Pulmonary artery endothelial cell (primary cell): ENCODE data around the gene SLC45A2. TPM values are rescaled to one million over a fixed set of nuclear protein-coding genes. Genes with fewer than 3 reads are reported as not detected.
"Not testable (repeated sequence)": the region's sequence is repeated elsewhere in the genome, so short reads cannot be mapped to it uniquely, and the experiment has no call there.

ENCODE experiments used
- DNase-seq: peaks from one replicate; pipeline ENCODE4 v3.0.0-alpha.2; 2011; ENCODE audit warnings: low read depth, low spot score
- total RNA-seq: library from RNA; depleted of rRNA; stranded (reverse); fragments of >200 nt; gene quantifications from 2 replicates; pipeline ENCODE4 v1.2.3, GENCODE V29; 2014

The SLC45A2 gene
- total RNA-seq, 1 donor from 2014 or later, result 0.13 TPM

- no peak for DNase-seq
Measured at GRCh38 chr5:33929925-33930690, 54.4 kb downstream of the SLC45A2 start.

DNA sequence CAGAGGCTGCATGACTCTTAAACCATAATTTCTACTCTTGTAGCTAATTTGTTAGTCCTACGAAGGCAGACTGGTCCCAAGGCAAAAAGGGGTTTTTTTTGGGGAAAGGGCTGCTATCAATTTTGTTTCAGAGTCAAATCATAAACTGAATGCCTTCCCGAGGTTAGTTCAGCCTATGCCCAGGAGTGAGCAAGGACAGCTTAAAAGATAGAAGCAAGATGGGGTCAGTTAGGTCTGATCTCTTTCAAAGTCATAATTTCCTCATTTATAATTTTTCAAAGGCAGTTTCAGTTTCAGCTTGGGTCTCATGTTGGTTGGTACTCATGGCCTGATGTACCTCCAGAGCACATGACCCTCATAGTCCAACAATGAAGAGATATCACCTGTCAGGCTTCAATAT lies 56.2 kb downstream of the SLC45A2 start:
- no peak for DNase-seq

DNA sequence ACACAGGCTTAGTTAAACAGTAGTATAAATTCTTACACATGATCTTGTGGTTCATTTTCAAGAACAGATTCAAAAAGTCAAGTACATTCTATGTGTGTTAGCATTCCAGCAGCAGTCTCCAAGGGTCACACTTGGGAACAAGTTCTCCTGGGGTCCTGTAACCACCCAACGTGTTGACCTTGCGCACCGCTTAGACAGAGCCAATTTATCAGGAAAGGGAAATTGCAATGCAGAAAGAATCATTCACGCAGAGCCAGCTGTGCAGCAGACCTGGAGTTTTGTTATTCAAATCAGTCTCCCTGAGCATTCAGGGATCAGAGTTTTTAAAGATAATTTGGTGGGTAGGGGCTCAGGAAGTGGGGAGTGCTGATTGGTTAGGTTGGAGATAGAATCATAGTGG lies 56.8 kb downstream of the SLC45A2 start:
- no peak for DNase-seq

DNA sequence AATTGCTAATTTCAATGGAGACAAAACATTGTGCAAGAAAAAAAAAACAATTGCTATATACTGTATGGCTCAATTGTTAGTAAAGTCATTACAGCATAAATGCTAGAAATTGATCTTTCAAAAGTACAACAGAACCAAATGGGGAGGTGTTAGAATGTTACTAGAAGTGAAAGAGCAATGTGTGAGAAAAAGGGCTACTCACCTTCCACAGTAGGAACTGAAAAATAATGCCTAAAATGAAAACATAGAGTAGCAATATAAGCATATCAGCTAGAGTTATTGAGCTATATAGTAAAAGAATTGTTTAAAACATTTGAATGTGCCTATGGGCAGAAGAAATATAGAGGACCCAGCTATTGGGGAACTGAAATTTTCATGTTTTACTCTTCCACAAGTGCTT lies 59.2 kb downstream of the SLC45A2 start:
- no peak for DNase-seq

- no peak for DNase-seq
Measured at GRCh38 chr5:33921002-33921401, 63.5 kb downstream of the SLC45A2 start.

DNA sequence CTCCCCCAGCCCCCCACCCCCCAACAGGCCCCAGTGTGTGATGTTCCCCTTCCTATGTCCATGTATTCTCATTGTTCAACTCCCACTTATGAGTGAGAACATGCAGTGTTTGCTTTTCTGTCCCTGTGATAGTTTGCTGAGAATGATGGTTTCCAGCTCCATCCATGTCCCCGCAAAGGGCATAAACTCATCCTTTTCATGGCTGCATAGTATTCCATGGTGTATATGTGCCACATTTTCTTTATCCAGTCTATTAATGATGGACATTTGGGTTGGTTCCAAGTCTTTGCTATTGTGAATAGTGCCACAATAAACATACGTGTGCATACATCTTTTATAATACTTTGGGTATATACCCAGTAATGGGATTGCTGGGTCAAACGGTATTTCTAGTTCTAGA lies 69.6 kb downstream of the SLC45A2 start:
- DNase-seq, result not testable (repeated sequence)

- not testable (repeated sequence) for DNase-seq
Measured at GRCh38 chr5:33906248-33906647, 78.2 kb downstream of the SLC45A2 start.

DNA sequence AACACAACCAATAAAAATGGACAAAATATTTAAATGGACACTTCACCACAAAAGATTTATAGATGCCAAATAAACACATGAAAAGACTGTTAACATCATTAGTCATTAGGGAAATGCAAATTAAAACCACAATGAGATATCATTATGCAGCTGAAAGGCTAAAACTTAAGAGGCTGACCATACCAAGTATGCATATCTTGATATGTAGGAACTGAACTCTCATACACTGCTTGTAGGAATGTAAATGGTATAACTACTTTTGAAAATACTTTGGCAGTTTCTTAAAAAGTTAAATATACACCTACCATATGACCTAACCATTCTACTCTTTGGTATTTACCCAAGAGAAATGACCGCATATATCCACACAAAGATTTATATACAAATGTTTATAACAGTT lies 79.1 kb downstream of the SLC45A2 start:
- DNase-seq, result no peak

DNA sequence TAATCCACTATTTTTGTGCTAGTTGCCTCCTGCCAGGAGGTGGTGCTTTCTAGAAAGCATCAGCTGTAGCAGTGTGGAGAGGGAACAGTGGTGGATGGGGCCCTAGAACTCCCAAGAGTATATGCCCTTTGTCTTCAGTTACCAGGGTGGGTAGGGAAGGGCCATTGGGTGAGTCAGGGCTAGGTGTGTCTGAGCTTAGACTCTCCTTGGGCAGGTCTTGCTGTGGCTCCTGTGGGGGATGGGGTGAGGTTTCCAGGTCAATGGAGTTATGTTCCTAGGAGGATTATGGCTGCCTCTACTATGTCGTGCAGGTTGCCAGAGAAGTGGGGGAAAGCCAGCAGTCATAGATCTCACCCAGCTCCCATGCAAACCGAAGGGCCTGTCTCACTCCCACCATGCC lies 81.4 kb downstream of the SLC45A2 start:
- DNase-seq, result no peak

DNA sequence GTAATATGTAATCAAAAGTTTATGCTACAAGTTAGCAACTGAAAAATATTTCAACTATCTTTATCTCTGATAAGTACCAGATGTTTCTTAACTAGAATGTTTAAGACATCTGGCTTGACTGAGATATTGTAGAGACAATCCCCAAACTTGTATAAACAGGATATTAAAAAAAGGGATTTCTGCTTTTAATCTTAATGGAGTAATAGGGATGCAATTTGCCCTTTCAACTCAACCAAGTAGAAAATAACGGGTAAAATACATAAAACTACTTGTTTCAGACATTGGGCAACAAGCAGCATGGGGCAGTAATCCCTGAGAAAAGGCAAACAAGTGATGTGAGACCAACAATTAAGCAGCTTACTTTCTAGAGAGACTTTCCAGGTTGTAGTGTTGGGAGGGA lies 83.3 kb downstream of the SLC45A2 start:
- DNase-seq, result no peak

Other genes starting within 250 kb of the SLC45A2 start
- 0.39 TPM in 1 of 2 replicates, not detected in the other for gene ADAMTS12, start 92.7 kb downstream of the SLC45A2 start, total RNA-seq
- gene RXFP3, start 48.3 kb downstream of the SLC45A2 start, total RNA-seq, result not detected in 2 replicates
- gene AMACR, start 23.4 kb upstream of the SLC45A2 start, total RNA-seq, result 8.9 and 13.1 TPM in 2 replicates
- 0.59 and 0.67 TPM in 2 replicates for gene C1QTNF3, start 58.5 kb upstream of the SLC45A2 start, total RNA-seq